Endothelial cell of umbilical vein (primary cell): ENCODE results near the gene FGD5.

Experiments
- POLR2A ChIP-seq: IDR thresholded peaks from 2 replicates; pipeline ENCODE4 v1.6.1; 2012; ENCODE audit warnings: low read depth, mild to moderate bottlenecking, control low read depth, low read length
- POLR2AphosphoS5 ChIP-seq: IDR thresholded peaks from 2 replicates; pipeline ENCODE4 v1.6.1; 2012; ENCODE audit warnings: low read depth, mild to moderate bottlenecking, control low read depth, low read length, moderate library complexity; ENCODE audit not compliant: insufficient read depth
- TF ChIP-seq, protein P1 (sequence below), 2 donors: IDR thresholded peaks; 1 replicate in 1 of 2; 2 replicates in 1 of 2; pipeline ENCODE4 v1.5.1; 2011; ENCODE audit warnings: low read length in 2 of 2, mild to moderate bottlenecking in 2 of 2, moderate library complexity in 2 of 2, control low read depth in 1 of 2, inconsistent platforms in 1 of 2, low read depth in 1 of 2; ENCODE audit not compliant: insufficient read depth in 1 of 2; ENCODE audit errors: extremely low read depth in 1 of 2

DNA sequence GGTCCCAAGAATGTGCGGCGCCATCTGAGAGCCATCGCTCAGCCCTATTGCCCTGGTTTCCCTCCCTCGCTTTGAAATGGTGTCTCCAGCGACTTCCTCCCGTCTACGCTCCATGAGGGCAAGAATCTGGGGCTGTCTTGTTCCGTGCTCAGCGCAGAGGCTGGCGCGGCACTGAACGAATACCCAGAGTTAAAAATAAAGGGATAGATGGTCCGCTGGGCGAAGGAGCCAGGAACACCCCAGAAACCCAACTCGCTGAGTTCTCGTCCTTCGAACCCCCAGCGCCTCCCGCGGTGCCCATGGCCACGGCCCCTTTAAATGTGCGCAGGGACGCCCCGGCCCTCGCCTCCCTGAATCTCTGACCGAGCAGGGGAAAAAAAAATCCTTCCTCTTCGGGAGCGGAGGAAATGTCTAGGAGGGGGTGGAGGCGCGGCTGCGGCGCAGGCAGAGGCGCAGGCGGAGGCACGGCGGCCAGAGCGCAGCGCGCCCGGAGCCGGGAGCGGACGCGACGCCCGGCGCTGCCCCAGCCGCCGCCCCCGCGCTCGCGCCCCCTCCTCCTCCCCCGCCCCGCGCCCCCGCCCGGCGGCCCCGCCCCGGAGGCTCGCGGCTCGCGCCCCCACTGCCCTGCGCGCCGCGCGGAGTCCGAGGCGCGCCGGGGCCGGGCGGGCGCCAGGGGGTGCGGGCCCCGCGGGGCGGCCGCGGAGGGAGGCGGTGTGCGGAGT lies 8.5 kb upstream of the FGD5 start:
- TF ChIP-seq, protein P1, sequence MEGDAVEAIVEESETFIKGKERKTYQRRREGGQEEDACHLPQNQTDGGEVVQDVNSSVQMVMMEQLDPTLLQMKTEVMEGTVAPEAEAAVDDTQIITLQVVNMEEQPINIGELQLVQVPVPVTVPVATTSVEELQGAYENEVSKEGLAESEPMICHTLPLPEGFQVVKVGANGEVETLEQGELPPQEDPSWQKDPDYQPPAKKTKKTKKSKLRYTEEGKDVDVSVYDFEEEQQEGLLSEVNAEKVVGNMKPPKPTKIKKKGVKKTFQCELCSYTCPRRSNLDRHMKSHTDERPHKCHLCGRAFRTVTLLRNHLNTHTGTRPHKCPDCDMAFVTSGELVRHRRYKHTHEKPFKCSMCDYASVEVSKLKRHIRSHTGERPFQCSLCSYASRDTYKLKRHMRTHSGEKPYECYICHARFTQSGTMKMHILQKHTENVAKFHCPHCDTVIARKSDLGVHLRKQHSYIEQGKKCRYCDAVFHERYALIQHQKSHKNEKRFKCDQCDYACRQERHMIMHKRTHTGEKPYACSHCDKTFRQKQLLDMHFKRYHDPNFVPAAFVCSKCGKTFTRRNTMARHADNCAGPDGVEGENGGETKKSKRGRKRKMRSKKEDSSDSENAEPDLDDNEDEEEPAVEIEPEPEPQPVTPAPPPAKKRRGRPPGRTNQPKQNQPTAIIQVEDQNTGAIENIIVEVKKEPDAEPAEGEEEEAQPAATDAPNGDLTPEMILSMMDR (IDR thresholded peaks at IDR 0.05; ENCODE audit: extremely low read depth in 1 of 2, insufficient read depth in 1 of 2, low read depth in 1 of 2, low read length in 2 of 2), result no peak
- TF ChIP-seq POLR2A (no peak), POLR2AphosphoS5 (peak; percentile 67)
